Ishikawa (cell line): ENCODE measurements around the gene GEMIN4.

Experiments
- CEBPB ChIP-seq: IDR thresholded peaks from 2 replicates; pipeline ENCODE4 v1.6.1; 2012
- CREB1 ChIP-seq: IDR thresholded peaks from 2 replicates; pipeline ENCODE4 v1.6.1; 2012; ENCODE audit warnings: low read depth
- EGR1 ChIP-seq: IDR thresholded peaks from 2 replicates; pipeline ENCODE4 v1.6.1; 2012
- EP300 ChIP-seq: IDR thresholded peaks from 2 replicates; pipeline ENCODE4 v1.6.1; 2012; ENCODE audit warnings: borderline replicate concordance
- FOXM1 ChIP-seq: IDR thresholded peaks from 2 replicates; pipeline ENCODE4 v1.6.1; 2012; ENCODE audit warnings: low read depth, borderline replicate concordance
- NFIC ChIP-seq: IDR thresholded peaks from 2 replicates; pipeline ENCODE4 v1.6.1; 2012
- RAD21 ChIP-seq: IDR thresholded peaks from 2 replicates; pipeline ENCODE4 v1.6.1; 2012; ENCODE audit warnings: low read depth
- TAF1 ChIP-seq: IDR thresholded peaks from 2 replicates; pipeline ENCODE4 v1.6.1; 2012; ENCODE audit warnings: low read depth, mild to moderate bottlenecking
- TCF12 ChIP-seq: IDR thresholded peaks from 2 replicates; pipeline ENCODE4 v1.6.1; 2012; ENCODE audit warnings: low read depth
- TEAD4 ChIP-seq: IDR thresholded peaks from 2 replicates; pipeline ENCODE4 v1.6.1; 2012
- YY1 ChIP-seq: IDR thresholded peaks from 2 replicates; pipeline ENCODE4 v1.6.1; 2012; ENCODE audit warnings: low read depth
- ZBTB7A ChIP-seq: IDR thresholded peaks from 2 replicates; pipeline ENCODE4 v1.6.1; 2012; ENCODE audit warnings: low read depth
- TF ChIP-seq, protein P1 (sequence below): IDR thresholded peaks from 2 replicates; pipeline ENCODE4 v1.6.1; 2012; ENCODE audit warnings: low read depth, mild to moderate bottlenecking
- TF ChIP-seq, protein P2 (sequence below): IDR thresholded peaks from 2 replicates; pipeline ENCODE4 v1.6.1; 2012
- TF ChIP-seq, protein P3 (sequence below): IDR thresholded peaks from 2 replicates; pipeline ENCODE4 v1.6.1; 2012

GEMIN4 gene

DNA sequence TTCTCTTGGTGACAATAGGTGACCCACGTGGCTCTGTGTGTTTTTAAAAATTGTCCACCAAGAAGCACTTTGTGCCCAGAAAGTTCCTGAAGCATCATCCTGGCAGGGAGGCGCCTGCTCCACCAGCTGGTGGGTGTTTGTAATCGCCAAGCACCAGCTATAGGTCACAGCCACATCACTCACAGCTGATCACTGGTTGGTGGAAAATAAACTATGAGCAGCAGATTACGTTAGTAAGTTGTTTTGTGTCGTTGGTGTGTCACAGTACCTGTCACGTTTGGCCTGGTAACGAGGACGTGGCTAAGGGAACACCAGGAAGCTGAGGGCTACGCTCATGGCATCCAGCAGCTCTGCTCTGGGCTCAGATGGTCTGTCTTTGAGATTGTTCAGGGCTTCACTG lies 40.2 kb upstream of the GEMIN4 start:
- TF ChIP-seq, protein P1, sequence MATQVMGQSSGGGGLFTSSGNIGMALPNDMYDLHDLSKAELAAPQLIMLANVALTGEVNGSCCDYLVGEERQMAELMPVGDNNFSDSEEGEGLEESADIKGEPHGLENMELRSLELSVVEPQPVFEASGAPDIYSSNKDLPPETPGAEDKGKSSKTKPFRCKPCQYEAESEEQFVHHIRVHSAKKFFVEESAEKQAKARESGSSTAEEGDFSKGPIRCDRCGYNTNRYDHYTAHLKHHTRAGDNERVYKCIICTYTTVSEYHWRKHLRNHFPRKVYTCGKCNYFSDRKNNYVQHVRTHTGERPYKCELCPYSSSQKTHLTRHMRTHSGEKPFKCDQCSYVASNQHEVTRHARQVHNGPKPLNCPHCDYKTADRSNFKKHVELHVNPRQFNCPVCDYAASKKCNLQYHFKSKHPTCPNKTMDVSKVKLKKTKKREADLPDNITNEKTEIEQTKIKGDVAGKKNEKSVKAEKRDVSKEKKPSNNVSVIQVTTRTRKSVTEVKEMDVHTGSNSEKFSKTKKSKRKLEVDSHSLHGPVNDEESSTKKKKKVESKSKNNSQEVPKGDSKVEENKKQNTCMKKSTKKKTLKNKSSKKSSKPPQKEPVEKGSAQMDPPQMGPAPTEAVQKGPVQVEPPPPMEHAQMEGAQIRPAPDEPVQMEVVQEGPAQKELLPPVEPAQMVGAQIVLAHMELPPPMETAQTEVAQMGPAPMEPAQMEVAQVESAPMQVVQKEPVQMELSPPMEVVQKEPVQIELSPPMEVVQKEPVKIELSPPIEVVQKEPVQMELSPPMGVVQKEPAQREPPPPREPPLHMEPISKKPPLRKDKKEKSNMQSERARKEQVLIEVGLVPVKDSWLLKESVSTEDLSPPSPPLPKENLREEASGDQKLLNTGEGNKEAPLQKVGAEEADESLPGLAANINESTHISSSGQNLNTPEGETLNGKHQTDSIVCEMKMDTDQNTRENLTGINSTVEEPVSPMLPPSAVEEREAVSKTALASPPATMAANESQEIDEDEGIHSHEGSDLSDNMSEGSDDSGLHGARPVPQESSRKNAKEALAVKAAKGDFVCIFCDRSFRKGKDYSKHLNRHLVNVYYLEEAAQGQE = no peak
- TF ChIP-seq RAD21 (no peak), EP300 (no peak), CREB1 (no peak), TAF1 (no peak), YY1 (no peak), EGR1 (no peak), CEBPB (no peak), FOXM1 (no peak), ZBTB7A (no peak), TEAD4 (no peak), TCF12 (no peak), NFIC (no peak)
- TF ChIP-seq, protein P2, sequence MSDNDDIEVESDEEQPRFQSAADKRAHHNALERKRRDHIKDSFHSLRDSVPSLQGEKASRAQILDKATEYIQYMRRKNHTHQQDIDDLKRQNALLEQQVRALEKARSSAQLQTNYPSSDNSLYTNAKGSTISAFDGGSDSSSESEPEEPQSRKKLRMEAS = no peak
- TF ChIP-seq, protein P3, sequence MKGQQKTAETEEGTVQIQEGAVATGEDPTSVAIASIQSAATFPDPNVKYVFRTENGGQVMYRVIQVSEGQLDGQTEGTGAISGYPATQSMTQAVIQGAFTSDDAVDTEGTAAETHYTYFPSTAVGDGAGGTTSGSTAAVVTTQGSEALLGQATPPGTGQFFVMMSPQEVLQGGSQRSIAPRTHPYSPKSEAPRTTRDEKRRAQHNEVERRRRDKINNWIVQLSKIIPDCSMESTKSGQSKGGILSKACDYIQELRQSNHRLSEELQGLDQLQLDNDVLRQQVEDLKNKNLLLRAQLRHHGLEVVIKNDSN = no peak

DNA sequence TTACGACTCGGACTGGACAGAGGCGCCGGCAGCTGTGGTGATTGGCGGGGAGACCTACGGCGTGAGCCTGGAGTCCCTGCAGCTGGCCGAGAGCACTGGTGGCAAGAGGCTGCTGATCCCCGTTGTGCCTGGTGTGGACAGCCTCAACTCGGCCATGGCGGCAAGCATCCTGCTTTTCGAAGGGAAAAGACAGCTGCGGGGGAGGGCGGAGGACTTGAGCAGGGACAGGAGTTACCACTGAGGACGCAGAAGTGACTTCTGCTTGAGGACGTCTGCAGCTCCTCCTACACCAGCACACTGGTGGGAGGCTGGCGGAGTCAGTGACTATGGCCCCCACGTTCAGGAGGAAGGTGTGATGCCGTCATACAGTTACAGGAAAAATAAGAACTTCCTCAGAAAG lies 39.8 kb upstream of the GEMIN4 start:
- TF ChIP-seq ZBTB7A (no peak), NFIC (no peak), CREB1 (no peak), FOXM1 (no peak), YY1 (no peak), RAD21 (no peak), TEAD4 (no peak), TCF12 (no peak), EP300 (no peak), TAF1 (no peak), CEBPB (no peak), EGR1 (no peak)
- TF ChIP-seq, protein P2 = no peak
- TF ChIP-seq, protein P3 = no peak
- TF ChIP-seq, protein P1 = no peak

DNA sequence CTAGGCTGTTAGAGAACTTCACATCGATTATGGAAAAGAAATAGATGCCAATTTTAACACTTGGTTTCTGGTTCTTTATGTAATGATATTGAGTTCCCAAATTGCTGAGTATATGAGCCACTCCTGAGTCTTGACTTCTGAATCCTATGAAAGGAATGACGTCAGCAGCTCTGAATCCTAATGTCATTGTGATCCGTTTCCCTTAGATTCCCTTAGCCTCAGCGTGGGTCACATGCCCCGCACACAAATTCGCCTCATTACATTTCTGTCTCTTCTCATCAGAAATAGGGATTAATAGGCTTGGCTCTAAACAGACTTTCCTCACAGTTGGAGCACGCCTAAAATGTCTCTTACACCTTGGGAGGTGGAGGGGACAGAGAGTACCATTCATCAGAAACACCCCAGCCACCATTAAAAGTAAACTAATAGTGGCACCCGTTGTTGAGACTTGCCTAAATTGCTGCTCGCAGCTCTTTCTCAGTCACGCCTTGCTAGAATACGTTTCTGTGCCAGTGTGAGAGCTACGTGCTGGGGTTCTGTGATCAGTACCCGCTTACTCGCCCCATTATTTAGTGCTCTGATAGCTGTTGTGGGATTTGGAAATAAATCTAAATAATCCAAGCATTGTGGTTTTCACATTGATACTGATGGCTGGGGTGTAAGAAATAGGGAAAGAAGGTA lies 37.2 kb upstream of the GEMIN4 start:
- TF ChIP-seq TCF12 (no peak), NFIC (no peak), TAF1 (no peak)

DNA sequence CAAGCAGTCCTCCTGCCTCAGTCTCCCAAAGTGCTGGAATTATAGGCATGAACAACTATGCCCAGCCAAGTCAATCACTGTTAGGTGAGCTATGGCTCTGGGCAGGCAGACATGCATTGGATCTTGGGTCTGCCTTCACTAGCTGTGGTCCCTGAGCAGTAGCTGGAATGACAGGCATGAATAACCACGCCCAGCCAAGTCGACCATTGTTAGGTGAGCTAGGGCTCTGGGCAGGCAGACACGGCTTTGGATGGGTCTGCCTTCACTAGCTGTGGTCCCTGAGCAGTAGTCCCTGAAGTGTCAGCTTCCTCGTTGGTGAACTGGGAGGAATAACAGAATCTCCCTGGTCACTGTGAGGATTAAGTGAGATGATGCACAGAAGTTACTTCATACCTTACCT lies 36.5 kb upstream of the GEMIN4 start:
- TF ChIP-seq TAF1 (no peak), RAD21 (no peak)

DNA sequence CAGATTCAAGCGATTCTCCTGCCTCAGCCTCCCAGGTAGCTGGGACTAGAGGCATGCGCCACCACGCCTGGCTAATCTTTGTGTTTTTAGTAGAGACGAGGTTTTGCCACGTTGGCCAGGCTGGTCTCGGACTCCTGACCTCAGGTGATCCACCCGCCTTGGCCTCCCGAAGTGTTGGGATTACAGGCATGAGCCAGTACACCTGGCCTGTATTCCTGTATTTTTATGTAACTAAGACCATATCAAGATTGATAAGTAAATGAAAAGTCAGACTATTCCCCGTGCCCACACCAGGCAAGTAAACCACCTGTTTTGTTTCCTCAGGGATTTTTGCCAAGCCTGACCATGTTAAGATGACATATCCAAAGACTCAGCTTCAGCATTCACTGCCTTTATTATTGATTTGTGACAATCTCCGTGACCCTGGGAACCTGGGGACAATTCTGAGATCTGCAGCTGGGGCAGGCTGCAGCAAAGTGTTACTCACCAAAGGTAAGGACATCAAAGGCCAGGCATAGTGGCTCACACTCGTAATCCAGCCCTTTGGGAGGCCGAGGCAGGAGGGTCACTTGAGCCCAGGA lies 35.7 kb upstream of the GEMIN4 start:
- TF ChIP-seq YY1 = no peak
- TF ChIP-seq EGR1 = no peak
- TF ChIP-seq, protein P1 = no peak
- TF ChIP-seq FOXM1 = no peak
- no peak for TF ChIP-seq ZBTB7A
- TF ChIP-seq CREB1 = no peak
- TF ChIP-seq TAF1 = no peak
- TF ChIP-seq, protein P2 = no peak
- TF ChIP-seq CEBPB = no peak
- TF ChIP-seq TCF12 = no peak
